8988T (cell line): Measurements from ENCODE around the gene ABCD1.
"Not testable (repeated sequence)": the region's sequence is repeated elsewhere in the genome, so short reads cannot be mapped to it uniquely, and the experiment has no call there.

ENCODE experiments used
- DNase-seq: peaks from one replicate; pipeline ENCODE4 v3.0.0; 2011

The ABCD1 gene

GRCh38 chrX:153694687-153695270 is 29.9 kb upstream of the ABCD1 start:
- no peak for DNase-seq

- no peak for DNase-seq
Observed at GRCh38 chrX:153696100-153696499, 28.6 kb upstream of the ABCD1 start.

GRCh38 chrX:153696538-153696937 is 28.1 kb upstream of the ABCD1 start:
- not testable (repeated sequence) for DNase-seq

- not testable (repeated sequence) for DNase-seq
Observed at GRCh38 chrX:153696986-153697722, 27.5 kb upstream of the ABCD1 start.

- DNase-seq: no peak
Observed at GRCh38 chrX:153697924-153698865, 26.5 kb upstream of the ABCD1 start.

GRCh38 chrX:153699210-153699783 is 25.4 kb upstream of the ABCD1 start:
- DNase-seq: not testable (repeated sequence)

- DNase-seq: not testable (repeated sequence)
Observed at GRCh38 chrX:153699784-153700371, 24.8 kb upstream of the ABCD1 start.

GRCh38 chrX:153700376-153700945 is 24.2 kb upstream of the ABCD1 start:
- no peak for DNase-seq

GRCh38 chrX:153700967-153701366 is 23.7 kb upstream of the ABCD1 start:
- no peak for DNase-seq

- no peak for DNase-seq
Observed at GRCh38 chrX:153701706-153702105, 22.9 kb upstream of the ABCD1 start.

- no peak for DNase-seq
Observed at GRCh38 chrX:153702336-153703035, 22.2 kb upstream of the ABCD1 start.

GRCh38 chrX:153703036-153703370 is 21.7 kb upstream of the ABCD1 start:
- DNase-seq: no peak

GRCh38 chrX:153704021-153704526 is 20.6 kb upstream of the ABCD1 start:
- no peak for DNase-seq

GRCh38 chrX:153704631-153705402 is 19.8 kb upstream of the ABCD1 start:
- DNase-seq: not testable (repeated sequence)

- DNase-seq: not testable (repeated sequence)
Observed at GRCh38 chrX:153705403-153706060, 19.1 kb upstream of the ABCD1 start.

- DNase-seq: no peak
Observed at GRCh38 chrX:153706799-153707198, 17.9 kb upstream of the ABCD1 start.

GRCh38 chrX:153707406-153707805 is 17.2 kb upstream of the ABCD1 start:
- no peak for DNase-seq

- DNase-seq: peak; percentile 89
Observed at GRCh38 chrX:153708415-153708814, 16.2 kb upstream of the ABCD1 start.

- DNase-seq: no peak
Observed at GRCh38 chrX:153709726-153710674, 14.7 kb upstream of the ABCD1 start.
